ENCODE results near the gene ERP27.

- no peak for TF ChIP-seq CTCF (IDR thresholded peaks at IDR 0.05; ENCODE audit: low read depth, low read length)
- no peak for TF ChIP-seq POLR2A (IDR thresholded peaks at IDR 0.05; ENCODE audit: extremely low read depth, insufficient read length)
- no peak for TF ChIP-seq MYC (IDR thresholded peaks at IDR 0.05; ENCODE audit: low read depth, low read length)
- no peak for TF ChIP-seq MAX (IDR thresholded peaks at IDR 0.05; ENCODE audit: low read depth, low read length)
These were observed 22.6 kb downstream of the ERP27 start for GRCh38 chr12:14915736-14916135.
